Measurements from ENCODE around the gene FILIP1. TPM values are rescaled to one million over a fixed set of nuclear protein-coding genes. Genes with fewer than 3 reads are reported as not detected.
A peak's percentile ranks its signal among the peaks of the same experiment; 100 is the strongest.

FILIP1 gene
- total RNA-seq, 2 experiments from 2014 or later: not detected

DNA sequence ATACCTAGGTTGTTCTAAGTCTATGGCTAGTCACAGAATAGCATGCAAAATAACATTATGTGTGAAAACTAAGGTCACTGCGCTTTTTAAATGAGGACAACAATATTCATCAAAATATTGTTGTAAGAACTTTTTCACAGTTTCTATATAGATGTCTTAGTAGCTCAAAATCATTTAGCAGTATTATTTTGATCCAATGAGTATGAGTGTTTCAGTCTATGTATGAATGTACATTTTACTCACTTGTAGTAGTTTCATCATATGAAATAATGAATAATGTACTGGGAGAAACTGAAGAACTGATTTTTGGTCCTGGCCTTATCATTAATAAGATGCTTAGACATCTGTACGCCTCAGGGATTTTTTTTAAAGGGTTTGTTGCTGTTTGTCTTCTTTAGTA is 192.5 kb downstream of the FILIP1 start:
- ChIA-PET POLR2A (no interaction called here), CTCF (interaction anchor here (0.9 to 6.6 kb wide), 4 partner anchors 34 to 226 kb away, joined by 3 to 44 read pairs (median 8); no protein-coding TSS in a partner anchor)
- no peak for DNase-seq
- peaks cover 2% of the 10 kb centered on the region for H3K36me3 Mint-ChIP-seq
- no peaks in the 10 kb centered on the region for H3K9me3 Mint-ChIP-seq
- no peak overlapping the region for H3K27ac Mint-ChIP-seq
- no peak overlapping the region for H3K4me3 Mint-ChIP-seq
- H3K4me1 Mint-ChIP-seq (ENCODE audit: low read depth): no peaks in the 10 kb centered on the region
- H3K27me3 Mint-ChIP-seq: peaks cover 3% of the 10 kb centered on the region
- intact Hi-C loops (cut with micrococcal nuclease): no loop called here

DNA sequence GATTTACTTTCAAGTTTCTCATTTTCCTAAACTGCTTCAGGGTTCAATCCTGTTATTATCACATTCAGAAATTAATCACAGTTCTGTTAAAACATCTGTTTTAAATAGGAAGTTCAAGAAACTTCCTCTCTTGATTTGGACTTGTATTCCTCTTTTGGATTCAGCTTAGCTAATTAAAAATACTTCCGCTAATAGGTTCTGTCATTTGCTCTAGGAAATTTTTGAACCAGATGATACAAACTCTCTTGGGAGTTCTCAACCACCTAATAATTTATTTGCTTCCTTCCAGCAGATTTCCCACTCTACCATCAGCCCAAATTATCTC is 193.1 kb downstream of the FILIP1 start:
- Mint-ChIP-seq H3K9me3 (no peaks in the 10 kb centered on the region), H3K4me3 (no peak overlapping the region), H3K4me1 (ENCODE audit: low read depth) (no peaks in the 10 kb centered on the region), H3K27me3 (peaks cover 3% of the 10 kb centered on the region), H3K27ac (no peak overlapping the region), H3K36me3 (peaks cover 2% of the 10 kb centered on the region)
- no peak for DNase-seq
- CTCF ChIA-PET: interaction anchor here (0.9 to 6.6 kb wide), 4 partner anchors 33 to 524 kb away, joined by 3 to 44 read pairs (median 9); no protein-coding TSS in a partner anchor
- POLR2A ChIA-PET: no interaction called here
- intact Hi-C loops (cut with micrococcal nuclease): no loop called here

DNA sequence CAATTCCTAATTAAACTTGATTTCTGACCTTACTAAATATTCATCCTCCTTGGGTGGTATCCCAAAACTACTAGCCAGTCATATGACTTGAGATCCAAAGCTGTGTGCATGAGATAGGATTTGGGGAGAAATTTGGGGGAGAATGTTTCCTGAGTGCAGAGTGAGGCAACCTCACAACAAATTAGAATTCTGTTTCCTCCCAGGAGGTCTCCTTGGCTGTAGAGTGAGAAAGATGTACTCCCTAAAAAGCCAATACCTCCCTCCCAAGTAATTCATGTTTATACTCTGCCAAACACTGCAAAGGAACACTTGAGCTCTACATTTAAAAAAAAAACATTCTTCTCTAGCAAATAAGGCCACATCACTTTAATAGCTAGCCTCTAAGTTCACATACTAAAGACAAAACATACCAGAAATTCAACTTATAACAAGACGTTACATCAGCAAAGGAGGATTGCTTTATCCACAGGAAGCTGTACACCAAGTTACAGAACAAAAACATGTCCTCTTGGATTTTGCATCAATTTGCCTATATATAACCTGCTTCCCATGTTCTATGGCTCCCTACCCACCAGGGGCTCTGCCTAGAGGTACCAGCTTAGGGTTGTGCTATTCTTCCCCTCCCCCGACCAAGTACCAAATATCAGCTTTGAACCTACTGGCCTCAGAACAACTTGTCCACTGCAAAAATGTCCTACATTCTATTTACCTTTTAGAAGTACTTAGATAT is 193.6 kb downstream of the FILIP1 start:
- no peak overlapping the region for H3K27ac Mint-ChIP-seq
- peaks cover 3% of the 10 kb centered on the region for H3K27me3 Mint-ChIP-seq
- H3K4me3 Mint-ChIP-seq: no peak overlapping the region
- DNase-seq: no peak
- H3K36me3 Mint-ChIP-seq: peaks cover 2% of the 10 kb centered on the region
- no peaks in the 10 kb centered on the region for H3K9me3 Mint-ChIP-seq
- no peaks in the 10 kb centered on the region for H3K4me1 Mint-ChIP-seq (ENCODE audit: low read depth)
- CTCF ChIA-PET: interaction anchor here (0.6 to 6.6 kb wide), 5 partner anchors 33 to 525 kb away, joined by 3 to 44 read pairs (median 6); no protein-coding TSS in a partner anchor
- POLR2A ChIA-PET: no interaction called here
- intact Hi-C loops (cut with micrococcal nuclease): no loop called here

DNA sequence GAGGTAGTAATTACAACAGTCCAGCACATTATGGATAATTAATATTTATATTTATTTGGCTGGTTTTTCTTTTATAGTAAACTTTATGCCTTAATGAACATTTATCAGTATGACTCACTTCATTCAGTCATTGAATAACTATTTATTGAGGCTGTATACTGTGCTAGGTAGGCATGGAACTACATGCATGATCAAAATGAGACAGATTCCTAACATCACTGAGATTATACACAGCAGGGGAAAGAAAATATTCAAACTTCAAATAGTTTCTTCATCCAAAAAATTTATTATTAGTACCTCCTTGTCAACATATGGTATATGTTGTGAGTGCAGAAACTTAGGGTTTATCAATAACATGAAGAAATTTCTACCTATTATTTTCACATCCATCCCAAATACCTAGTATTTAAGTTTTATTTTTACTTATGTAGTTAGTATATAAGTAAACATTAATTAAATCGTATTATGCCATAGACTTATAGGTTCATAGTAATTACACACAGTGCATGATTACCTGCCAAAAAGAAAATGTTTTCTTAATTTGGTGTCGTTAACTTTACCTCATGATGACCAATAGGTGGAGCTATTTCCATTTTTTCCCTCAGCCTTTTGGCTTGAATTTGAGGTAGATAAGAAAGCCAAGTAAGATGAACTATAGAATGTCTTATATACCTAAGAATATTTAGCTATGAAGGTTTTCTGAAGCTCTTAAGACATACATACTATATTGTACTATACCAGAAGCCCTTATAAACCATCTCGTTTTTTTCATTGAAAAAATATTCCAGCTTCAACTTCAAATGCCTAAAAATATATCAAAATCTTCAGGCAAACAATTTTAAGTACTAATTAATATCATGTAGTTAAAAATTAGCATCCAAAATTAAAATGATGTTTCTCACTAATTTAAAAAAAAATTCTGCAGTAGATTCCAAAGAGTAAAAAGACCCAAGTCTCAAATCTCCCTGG is 196.5 kb downstream of the FILIP1 start:
- H3K4me1 Mint-ChIP-seq (ENCODE audit: low read depth): no peaks in the 10 kb centered on the region
- no peak for DNase-seq
- no peak overlapping the region for H3K27ac Mint-ChIP-seq
- no peaks in the 10 kb centered on the region for H3K9me3 Mint-ChIP-seq
- peaks cover 2% of the 10 kb centered on the region for H3K36me3 Mint-ChIP-seq
- intact Hi-C loops (cut with micrococcal nuclease): loop anchor here (1.0 kb wide), 3 partner anchors 31 to 229 kb away; no protein-coding TSS in a partner anchor
- ChIA-PET CTCF (interaction anchor here (0.6 to 6.6 kb wide), 19 partner anchors 8 to 296 kb away, joined by 3 to 44 read pairs (median 6); partner anchors contain the start of genes COX7A2 and TMEM30A), POLR2A (no interaction called here)
- no peak overlapping the region for H3K4me3 Mint-ChIP-seq
- no peaks in the 10 kb centered on the region for H3K27me3 Mint-ChIP-seq

DNA sequence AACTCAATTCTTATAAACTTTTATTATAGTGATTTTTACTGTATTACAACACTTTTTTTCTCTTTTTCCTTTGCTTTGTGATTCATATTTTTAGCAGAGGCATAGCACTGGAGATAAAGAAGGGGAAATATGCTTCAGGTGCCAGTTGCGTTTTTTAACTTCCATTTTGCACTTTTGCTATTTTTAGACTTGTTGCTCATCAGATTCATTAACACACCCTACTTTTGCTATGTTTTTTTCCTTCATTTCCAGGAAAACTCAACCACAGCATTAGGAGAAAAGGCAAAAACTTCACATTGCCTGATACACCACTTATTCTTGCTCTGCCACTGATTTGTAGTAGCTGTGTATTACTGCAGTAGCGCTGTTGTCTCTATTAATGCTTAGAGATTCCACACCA is 201.0 kb downstream of the FILIP1 start:
- POLR2A ChIA-PET: no interaction called here
- Mint-ChIP-seq H3K36me3 (peaks cover 9% of the 10 kb centered on the region), H3K27me3 (no peaks in the 10 kb centered on the region), H3K9me3 (no peaks in the 10 kb centered on the region), H3K4me1 (ENCODE audit: low read depth) (peaks cover 14% of the 10 kb centered on the region), H3K4me3 (no peak overlapping the region), H3K27ac (no peak overlapping the region)
- CTCF ChIA-PET: no interaction called here
- DNase-seq: no peak
- intact Hi-C loops (cut with micrococcal nuclease): no loop called here

DNA sequence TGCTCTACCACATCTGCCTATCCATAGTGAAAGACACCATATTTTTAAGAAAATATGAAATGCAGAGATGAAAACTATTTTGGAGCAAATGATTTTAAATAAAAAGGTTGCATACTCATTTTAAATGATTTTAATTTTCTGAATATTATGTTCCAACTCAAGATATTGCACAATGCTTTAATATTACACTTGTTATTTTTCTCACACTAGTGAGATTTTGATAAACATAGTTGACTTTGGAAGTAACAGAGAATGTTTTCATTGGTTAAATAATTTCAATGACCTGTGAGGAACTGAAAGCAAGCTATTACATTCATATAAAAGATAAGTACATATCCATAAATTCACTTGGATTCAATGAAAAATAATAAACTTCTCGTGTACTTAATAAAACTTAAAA is 201.9 kb downstream of the FILIP1 start:
- DNase-seq: no peak
- Mint-ChIP-seq H3K4me1 (ENCODE audit: low read depth) (peaks cover 22% of the 10 kb centered on the region), H3K36me3 (peaks cover 9% of the 10 kb centered on the region), H3K9me3 (no peaks in the 10 kb centered on the region), H3K27me3 (no peaks in the 10 kb centered on the region), H3K4me3 (no peak overlapping the region), H3K27ac (no peak overlapping the region)
- CTCF ChIA-PET: no interaction called here
- POLR2A ChIA-PET: no interaction called here
- intact Hi-C loops (cut with micrococcal nuclease): no loop called here

DNA sequence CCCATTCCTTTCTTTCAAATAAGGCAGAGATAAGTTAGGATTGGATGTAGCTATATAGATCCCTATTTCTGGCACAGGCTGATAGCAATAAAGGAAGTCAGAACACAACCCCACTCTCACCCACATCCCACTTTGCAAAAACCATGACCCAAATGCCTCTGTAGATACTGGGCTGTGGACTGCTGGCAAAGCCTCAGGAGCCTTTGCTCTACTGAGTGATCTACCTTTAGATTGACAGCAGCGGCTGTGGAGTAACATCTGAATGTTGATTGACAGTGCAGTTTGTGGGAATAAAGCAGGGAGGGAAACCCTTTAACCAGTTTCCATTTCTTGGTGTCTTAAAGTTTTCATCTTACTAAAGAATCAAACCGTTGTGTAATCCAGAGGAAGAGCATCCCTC is 202.3 kb downstream of the FILIP1 start:
- CTCF ChIA-PET: no interaction called here
- Mint-ChIP-seq H3K9me3 (no peaks in the 10 kb centered on the region), H3K27me3 (no peaks in the 10 kb centered on the region), H3K4me1 (ENCODE audit: low read depth) (peaks cover 26% of the 10 kb centered on the region), H3K36me3 (peaks cover 9% of the 10 kb centered on the region), H3K27ac (no peak overlapping the region), H3K4me3 (no peak overlapping the region)
- DNase-seq: no peak
- intact Hi-C loops (cut with micrococcal nuclease): no loop called here
- POLR2A ChIA-PET: no interaction called here

DNA sequence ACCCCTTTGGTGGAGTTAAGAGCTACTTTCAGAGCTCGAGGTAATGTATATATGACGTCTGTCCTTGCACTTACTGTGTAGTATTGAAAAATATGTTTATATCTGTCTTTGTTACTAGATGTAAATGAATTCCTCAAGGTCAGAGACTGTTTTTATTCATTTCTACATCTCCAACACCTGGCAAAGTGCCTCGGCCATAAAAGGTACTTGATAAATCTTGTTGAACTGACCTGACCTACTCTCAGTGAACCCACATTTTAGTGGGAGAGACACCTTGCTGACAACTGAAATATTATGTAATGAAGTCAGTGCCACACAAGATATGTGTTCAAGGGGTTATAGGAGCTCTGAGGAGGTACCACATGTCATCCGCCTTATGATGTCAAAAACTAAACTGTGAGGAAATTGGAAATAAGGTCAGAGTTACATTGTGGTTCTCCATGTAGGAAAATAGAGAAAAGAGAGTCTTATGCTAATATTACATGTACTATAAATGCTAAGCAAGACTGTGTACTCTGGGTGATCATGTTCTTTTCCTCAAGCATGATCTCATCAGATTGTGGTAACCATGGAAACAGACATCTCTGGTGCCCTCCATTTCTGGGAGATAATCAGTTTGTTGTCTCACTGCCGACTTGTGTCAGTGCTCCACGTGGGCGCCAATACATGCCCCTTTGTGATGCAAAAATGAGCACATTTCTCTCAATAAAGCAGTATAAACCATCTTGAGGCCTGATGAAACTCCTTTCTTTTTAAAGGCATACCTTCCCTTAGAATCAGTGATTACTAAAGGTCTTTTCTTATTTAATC is 203.3 kb downstream of the FILIP1 start:
- H3K27ac Mint-ChIP-seq: no peak overlapping the region
- DNase-seq: no peak
- intact Hi-C loops (cut with micrococcal nuclease): no loop called here
- CTCF ChIA-PET: interaction anchor here (1.6 kb wide), 1 partner anchor 11 kb away, joined by 3 read pairs; no protein-coding TSS in a partner anchor
- POLR2A ChIA-PET: no interaction called here
- peaks cover 9% of the 10 kb centered on the region for H3K36me3 Mint-ChIP-seq
- no peaks in the 10 kb centered on the region for H3K9me3 Mint-ChIP-seq
- H3K27me3 Mint-ChIP-seq: no peaks in the 10 kb centered on the region
- H3K4me3 Mint-ChIP-seq: no peak overlapping the region
- peaks cover 28% of the 10 kb centered on the region for H3K4me1 Mint-ChIP-seq (ENCODE audit: low read depth)

DNA sequence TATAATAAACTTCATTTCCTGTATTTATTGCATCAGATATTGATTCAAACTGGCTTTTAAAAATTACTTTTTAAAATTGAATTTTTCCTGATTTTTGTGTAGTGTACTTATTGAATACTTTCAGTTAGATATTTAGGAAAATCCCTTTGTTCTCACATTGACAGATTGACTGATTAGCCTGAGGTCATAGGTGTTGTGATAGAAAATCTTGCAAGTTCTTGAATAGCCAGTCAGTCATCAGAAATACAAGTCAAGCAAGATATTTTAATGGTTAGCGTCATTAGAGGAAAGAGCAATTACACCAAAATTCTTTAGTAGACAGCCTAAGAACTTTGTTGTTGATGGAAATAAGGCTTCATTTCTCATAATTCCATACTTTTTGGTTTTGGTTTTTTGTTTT is 205.6 kb downstream of the FILIP1 start:
- CTCF ChIA-PET: no interaction called here
- Mint-ChIP-seq H3K27ac (no peak overlapping the region), H3K4me3 (no peak overlapping the region)

DNA sequence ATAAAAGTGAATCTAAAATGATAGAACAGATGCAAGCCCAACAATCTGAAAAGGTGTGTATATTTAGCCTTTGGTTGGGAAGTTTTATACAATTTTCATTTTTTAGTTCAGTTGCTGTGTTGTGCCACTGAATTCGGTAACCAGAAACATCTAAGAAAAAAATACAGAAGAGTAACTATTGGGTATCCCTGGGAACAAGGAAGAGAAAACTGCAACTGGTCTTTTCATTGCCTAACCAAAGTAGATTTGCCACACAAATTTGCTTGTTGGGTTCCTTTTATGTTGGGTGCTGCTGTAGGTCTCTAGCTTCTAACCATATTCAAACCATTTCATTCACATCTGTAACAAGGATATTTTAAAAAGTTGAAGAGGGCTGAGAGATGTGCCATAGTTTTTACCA is 206.2 kb downstream of the FILIP1 start:
- peaks cover 9% of the 10 kb centered on the region for H3K36me3 Mint-ChIP-seq
- peak overlapping the region; percentile 56 for H3K27ac Mint-ChIP-seq
- POLR2A ChIA-PET: no interaction called here
- peaks cover 33% of the 10 kb centered on the region for H3K4me1 Mint-ChIP-seq (ENCODE audit: low read depth)
- intact Hi-C loops (cut with micrococcal nuclease): no loop called here
- H3K9me3 Mint-ChIP-seq: no peaks in the 10 kb centered on the region
- no peaks in the 10 kb centered on the region for H3K27me3 Mint-ChIP-seq
- no peak for DNase-seq
- peak overlapping the region; percentile 61 for H3K4me3 Mint-ChIP-seq
- CTCF ChIA-PET: no interaction called here

More for the DNA sequence above, 205.6 kb downstream of the FILIP1 start:
- intact Hi-C loops (cut with micrococcal nuclease): no loop called here
- peaks cover 28% of the 10 kb centered on the region for H3K4me1 Mint-ChIP-seq (ENCODE audit: low read depth)
- no peak for DNase-seq
- no peaks in the 10 kb centered on the region for H3K27me3 Mint-ChIP-seq
- POLR2A ChIA-PET: no interaction called here
- H3K9me3 Mint-ChIP-seq: no peaks in the 10 kb centered on the region
- peaks cover 9% of the 10 kb centered on the region for H3K36me3 Mint-ChIP-seq

DNA sequence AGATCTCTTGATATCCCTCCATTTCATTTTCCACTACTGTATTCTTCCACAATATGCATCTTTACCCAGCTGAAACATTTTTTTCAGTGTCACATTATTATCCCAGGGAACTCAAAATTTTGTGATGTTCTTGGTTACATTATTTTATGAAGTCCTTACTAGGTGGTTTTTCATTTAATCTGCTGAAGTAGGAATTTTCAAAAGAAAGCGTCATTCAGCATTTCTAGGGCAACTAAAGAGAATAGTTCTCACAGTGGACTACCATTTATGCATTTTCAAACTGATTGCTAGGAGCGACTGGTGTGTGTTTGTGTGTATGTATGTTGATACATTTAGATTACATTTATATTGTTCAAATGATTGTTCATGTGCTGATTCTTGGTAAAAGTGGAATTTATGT is 206.6 kb downstream of the FILIP1 start:
- H3K4me1 Mint-ChIP-seq (ENCODE audit: low read depth): peaks cover 36% of the 10 kb centered on the region
- no peak overlapping the region for H3K27ac Mint-ChIP-seq
- CTCF ChIA-PET: no interaction called here
- intact Hi-C loops (cut with micrococcal nuclease): no loop called here
- H3K4me3 Mint-ChIP-seq: peak overlapping the region; percentile 61
- H3K36me3 Mint-ChIP-seq: peaks cover 9% of the 10 kb centered on the region
- no peak for DNase-seq
- no peaks in the 10 kb centered on the region for H3K9me3 Mint-ChIP-seq
- POLR2A ChIA-PET: no interaction called here
- no peaks in the 10 kb centered on the region for H3K27me3 Mint-ChIP-seq

DNA sequence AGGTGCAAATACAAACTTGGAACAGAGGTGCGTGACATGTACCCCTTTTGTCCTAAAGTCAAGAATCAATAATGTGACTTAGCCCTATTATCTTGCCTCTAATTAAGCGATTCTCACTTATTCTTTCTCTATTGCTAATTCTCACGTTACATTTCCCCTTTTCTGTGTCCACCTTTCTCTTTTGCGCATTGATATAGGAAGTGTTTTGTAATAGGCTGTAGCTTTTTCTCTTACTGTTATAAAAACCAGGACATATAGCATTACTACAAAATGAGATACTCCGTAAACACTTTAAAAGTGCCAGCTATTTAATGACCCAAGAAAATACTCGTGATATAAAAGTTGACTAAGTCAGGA is 208.3 kb downstream of the FILIP1 start:
- intact Hi-C loops (cut with micrococcal nuclease): loop anchor here (2.0 kb wide), 3 partner anchors 1630 to 1824 kb away; partner anchors contain the start of genes EEF1A1 and MTO1
- Mint-ChIP-seq H3K4me1 (ENCODE audit: low read depth) (peaks cover 46% of the 10 kb centered on the region), H3K36me3 (peaks cover 8% of the 10 kb centered on the region), H3K27ac (no peak overlapping the region), H3K9me3 (no peaks in the 10 kb centered on the region), H3K27me3 (no peaks in the 10 kb centered on the region), H3K4me3 (no peak overlapping the region)
- POLR2A ChIA-PET: interaction anchor here (0.7 to 2.3 kb wide), 3 partner anchors 42 to 463 kb away, joined by 3 to 18 read pairs (median 17); partner anchors contain the start of genes COX7A2 and SENP6
- no peak for DNase-seq
- CTCF ChIA-PET: interaction anchor here (1.0 to 3.9 kb wide), 3 partner anchors 12 to 26 kb away, joined by 4 to 48 read pairs (median 8); no protein-coding TSS in a partner anchor

Data from activated CD4-positive, alpha-beta memory T cell treated with anti-CD3 and anti-CD28 coated beads for 36 hours (primary cell).